ENCODE results near the gene MGAT4A.

DNA sequence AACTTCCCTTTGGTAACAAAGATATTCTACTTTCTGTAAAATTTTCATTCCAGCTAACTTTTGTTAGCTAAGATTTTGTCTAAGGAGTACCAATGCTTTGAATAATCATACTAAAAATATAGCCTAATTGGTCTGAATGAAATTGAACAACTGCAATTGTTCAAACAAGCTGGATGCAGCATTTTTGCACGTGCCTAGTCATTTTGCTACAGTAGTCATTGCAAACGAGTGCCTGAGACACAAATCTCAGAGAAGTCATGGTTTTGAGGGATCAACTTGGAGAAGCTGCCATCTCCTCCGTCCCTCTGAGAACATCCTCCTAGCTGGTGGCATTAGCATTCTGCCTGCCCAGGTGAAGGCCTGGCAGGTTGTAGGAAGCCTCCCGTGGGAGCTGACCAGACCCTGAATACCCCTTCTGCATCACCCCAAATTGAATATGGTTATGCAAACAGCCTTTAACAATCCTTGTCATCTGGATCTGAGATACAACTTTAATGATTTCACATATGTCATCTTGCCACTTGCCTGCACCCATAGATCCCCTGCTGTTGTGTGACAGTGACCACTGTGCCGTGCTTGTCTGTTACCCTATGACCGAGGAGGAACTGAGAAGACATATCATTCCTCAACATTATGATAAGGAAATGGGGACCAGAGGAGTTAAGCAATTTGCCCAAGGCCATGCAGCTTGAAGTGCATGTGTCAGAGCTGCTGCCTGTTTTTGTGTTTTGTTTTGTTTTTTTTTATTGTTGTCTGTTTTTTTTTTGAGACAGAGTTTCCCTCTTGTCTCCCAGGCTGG, 29.1 kb upstream of the MGAT4A start:
- no peak for TF ChIP-seq EZH2phosphoT487 (IDR thresholded peaks at IDR 0.05; ENCODE audit: borderline replicate concordance, low read depth, low read length)
- TF ChIP-seq, protein P1, sequence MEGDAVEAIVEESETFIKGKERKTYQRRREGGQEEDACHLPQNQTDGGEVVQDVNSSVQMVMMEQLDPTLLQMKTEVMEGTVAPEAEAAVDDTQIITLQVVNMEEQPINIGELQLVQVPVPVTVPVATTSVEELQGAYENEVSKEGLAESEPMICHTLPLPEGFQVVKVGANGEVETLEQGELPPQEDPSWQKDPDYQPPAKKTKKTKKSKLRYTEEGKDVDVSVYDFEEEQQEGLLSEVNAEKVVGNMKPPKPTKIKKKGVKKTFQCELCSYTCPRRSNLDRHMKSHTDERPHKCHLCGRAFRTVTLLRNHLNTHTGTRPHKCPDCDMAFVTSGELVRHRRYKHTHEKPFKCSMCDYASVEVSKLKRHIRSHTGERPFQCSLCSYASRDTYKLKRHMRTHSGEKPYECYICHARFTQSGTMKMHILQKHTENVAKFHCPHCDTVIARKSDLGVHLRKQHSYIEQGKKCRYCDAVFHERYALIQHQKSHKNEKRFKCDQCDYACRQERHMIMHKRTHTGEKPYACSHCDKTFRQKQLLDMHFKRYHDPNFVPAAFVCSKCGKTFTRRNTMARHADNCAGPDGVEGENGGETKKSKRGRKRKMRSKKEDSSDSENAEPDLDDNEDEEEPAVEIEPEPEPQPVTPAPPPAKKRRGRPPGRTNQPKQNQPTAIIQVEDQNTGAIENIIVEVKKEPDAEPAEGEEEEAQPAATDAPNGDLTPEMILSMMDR (conservative IDR thresholded peaks at IDR 0.05; ENCODE audit: low read length), result no peak

Data from OCI-LY7 (cell line).